ENCODE results near the gene ELF5.

ELF5 gene

GRCh38 chr11:34490304-34490703, 23.3 kb downstream of the ELF5 start:
- no peak for DNase-seq

- DNase-seq, result no peak
Measured at GRCh38 chr11:34488855-34489557, 24.6 kb downstream of the ELF5 start.

GRCh38 chr11:34487430-34487829, 26.2 kb downstream of the ELF5 start:
- DNase-seq, result no peak

GRCh38 chr11:34483106-34483874, 30.3 kb downstream of the ELF5 start:
- no peak for DNase-seq

- DNase-seq, result no peak
Measured at GRCh38 chr11:34481307-34481706, 32.3 kb downstream of the ELF5 start.

GRCh38 chr11:34480314-34480713, 33.3 kb downstream of the ELF5 start:
- no peak for DNase-seq

- DNase-seq, result no peak
Measured at GRCh38 chr11:34478845-34479663, 34.5 kb downstream of the ELF5 start.

GRCh38 chr11:34476849-34477248, 36.7 kb downstream of the ELF5 start:
- no peak for DNase-seq

- DNase-seq, result no peak
Measured at GRCh38 chr11:34475656-34476055, 37.9 kb downstream of the ELF5 start.

GRCh38 chr11:34473603-34474169, 39.9 kb downstream of the ELF5 start:
- DNase-seq, result no peak

- DNase-seq, result peak; percentile 32
Measured at GRCh38 chr11:34468209-34468841, 45.3 kb downstream of the ELF5 start.

GRCh38 chr11:34466802-34467488, 46.6 kb downstream of the ELF5 start:
- DNase-seq, result no peak

- DNase-seq, result no peak
Measured at GRCh38 chr11:34464591-34465051, 49.0 kb downstream of the ELF5 start.

GRCh38 chr11:34461215-34461614, 52.4 kb downstream of the ELF5 start:
- no peak for DNase-seq

- DNase-seq, result no peak
Measured at GRCh38 chr11:34460278-34460677, 53.3 kb downstream of the ELF5 start.

- no peak for DNase-seq
Measured at GRCh38 chr11:34459507-34460162, 54.0 kb downstream of the ELF5 start.

- DNase-seq, result no peak
Measured at GRCh38 chr11:34458525-34458924, 55.1 kb downstream of the ELF5 start.

- DNase-seq, result no peak
Measured at GRCh38 chr11:34457607-34458006, 56.0 kb downstream of the ELF5 start.

GRCh38 chr11:34454308-34455032, 59.1 kb downstream of the ELF5 start:
- no peak for DNase-seq

- DNase-seq, result no peak
Measured at GRCh38 chr11:34451053-34451452, 62.5 kb downstream of the ELF5 start.

GRCh38 chr11:34449013-34449412, 64.6 kb downstream of the ELF5 start:
- DNase-seq, result peak; percentile 11
